Effector memory CD8-positive, alpha-beta T cell (primary cell): ENCODE data around the gene TMEM258.

Experiments
- ATAC-seq: fragments of 150-1000 bp; cut with Tn5 transposase; replicated peaks from 2 replicates; pipeline ENCODE4 v1.10.0; 2021; ENCODE audit warnings: mild to moderate bottlenecking, moderate library complexity
- DNase-seq, 3 experiments: peaks; one replicate each; pipeline ENCODE4 v3.0.0; 2021
- H3K27ac Mint-ChIP-seq, 2 donors: one replicate each; pipeline ENCODE4 v1.8.0; 2022; ENCODE audit warnings: mild to moderate bottlenecking in 2 of 2, mixed read lengths in 2 of 2, moderate library complexity in 2 of 2
- H3K27me3 Mint-ChIP-seq, 2 donors: one replicate each; pipeline ENCODE4 v1.8.0; 2022; ENCODE audit warnings: mixed read lengths in 2 of 2
- H3K36me3 Mint-ChIP-seq: one replicate; pipeline ENCODE4 v1.8.0; 2022; ENCODE audit warnings: mild to moderate bottlenecking, moderate library complexity, mixed read lengths; ENCODE audit not compliant: insufficient read depth
- H3K4me1 Mint-ChIP-seq, 2 donors: one replicate each; pipeline ENCODE4 v1.8.0; 2022; ENCODE audit warnings: low read depth in 2 of 2, mixed read lengths in 2 of 2
- H3K4me3 Mint-ChIP-seq, 2 donors: one replicate each; pipeline ENCODE4 v1.8.0; 2022; ENCODE audit warnings: mild to moderate bottlenecking in 2 of 2, mixed read lengths in 2 of 2, moderate library complexity in 2 of 2
- H3K9me3 Mint-ChIP-seq, 2 donors: one replicate each; pipeline ENCODE4 v1.8.0; 2022; ENCODE audit warnings: mixed read lengths in 2 of 2

Gene TMEM258

GRCh38 chr11:61739413-61739812 lies 53.0 kb downstream of the TMEM258 start:
- DNase-seq (no peak), ATAC-seq (no peak)
- Mint-ChIP-seq H3K4me1 (no peaks in the 10 kb centered on the region), H3K27ac (no peak overlapping the region), H3K27me3 (peaks cover 0 to 8% of the 10 kb centered on the region in 2 donors), H3K9me3 (no peaks in the 10 kb centered on the region), H3K36me3 (no peaks in the 10 kb centered on the region), H3K4me3 (no peak overlapping the region)
